ENCODE data around the gene DVL1. TPM values are rescaled to one million over a fixed set of nuclear protein-coding genes. Genes with fewer than 3 reads are reported as not detected.
A peak's percentile ranks its signal among the peaks of the same experiment; 100 is the strongest.

The DVL1 gene
- total and polyA plus RNA-seq, 2 of the 13 experiments (the other 11 are each of a cell fraction or from before 2014, with no cell fraction given): 30.8 to 60.4 TPM

DNA sequence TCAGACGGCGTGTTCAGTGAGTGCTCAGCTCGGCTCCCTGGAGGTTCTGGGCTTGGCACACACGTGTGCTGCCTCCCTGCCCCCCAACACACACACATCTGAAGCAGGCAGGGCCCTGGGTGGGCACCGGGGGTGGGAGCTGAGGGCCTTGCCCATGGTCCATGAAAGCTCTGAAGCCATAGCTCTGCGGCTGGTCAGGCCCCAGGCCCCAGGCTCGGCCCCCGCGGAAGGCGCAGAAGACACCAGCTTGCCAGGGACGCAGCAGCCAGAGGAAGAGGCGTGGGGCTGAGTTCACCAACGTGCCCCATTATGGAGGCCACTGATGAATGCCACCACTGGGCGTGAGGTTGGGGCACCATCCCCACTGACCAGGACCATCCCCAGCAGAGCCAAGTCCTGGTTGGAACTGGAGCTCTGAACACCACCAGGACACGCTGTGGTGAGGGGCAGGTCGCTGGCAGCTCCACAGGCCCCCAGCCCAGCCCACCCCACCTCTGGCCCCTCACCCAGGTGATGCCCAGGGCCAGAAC lies 21.6 kb upstream of the DVL1 start:
- no peak overlapping the region for H3K4me3 ChIP-seq (replicated peaks in 1 of 3; ENCODE audit: insufficient read depth in 1 of 3, low read depth in 2 of 3, low read length in 3 of 3)
- no peaks in the 10 kb centered on the region for H4K20me1 ChIP-seq (ENCODE audit: insufficient read depth, low read length)
- no peak overlapping the region for H3K27ac ChIP-seq (ENCODE audit: extremely low read length, insufficient read depth, low read length)
- CTCF ChIA-PET (ENCODE audit: low intra/inter-chr PET ratio, low total read pairs): no interaction called here
- ATAC-seq: no peak
- BruUV-seq (replicated peaks): no TSS peak
- no peak for FAIRE-seq
- no peak overlapping the region for H3K9ac ChIP-seq (ENCODE audit: insufficient read depth, low read depth, low read length)
- in situ Hi-C loops (cut with HindIII; ENCODE audit: extremely low pct_ligation_motif_present, low pct_unique_long_range_greater_than_20kb): no loop called here
- H3K36me3 ChIP-seq (replicated peaks in 1 of 2; ENCODE audit: control insufficient read depth in 1 of 2, insufficient read depth in 2 of 2, low read length in 2 of 2): peaks cover 0 to 3% of the 10 kb centered on the region in 2 experiments; a peak in 1 of 5 replicates
- no peaks in the 10 kb centered on the region for H3K9me3 ChIP-seq (ENCODE audit: low read length)
- H2AFZ ChIP-seq (ENCODE audit: low read length): no peak overlapping the region
- intact Hi-C loops (cut with micrococcal nuclease; ENCODE audit: unreplicated experiment): no loop called here
- POLR2A ChIA-PET: interaction anchor here (0.7 to 3.0 kb wide), 6 partner anchors 11 to 66 kb away, joined by 3 to 17 read pairs (median 6); partner anchors contain the start of gene CCNL2
- H3K27me3 ChIP-seq (ENCODE audit: control insufficient read depth in 1 of 2, insufficient read depth in 2 of 2, low read length in 2 of 2): no peaks in the 10 kb centered on the region; a peak in 1 of 5 replicates
- H3K4me1 ChIP-seq (ENCODE audit: insufficient read depth, low read length): peaks cover 26% of the 10 kb centered on the region
- peaks cover 19% of the 10 kb centered on the region for H3K79me2 ChIP-seq (ENCODE audit: insufficient read depth, low read length)
- H3K4me2 ChIP-seq (ENCODE audit: low read depth, low read length): no peak overlapping the region
- DNase-seq (ENCODE audit: low spot score): no peak
- 89% methylated on average over 3 of the region's 16 CpGs for WGBS (ENCODE audit: low lambda C conversion rate)
- TF ChIP-seq KAT8 (CRISPR knock-in tag; IDR thresholded peaks at IDR 0.05) (no peak), AGO2 (optimal IDR thresholded peaks at IDR 0.05; ENCODE audit: low read depth, low read length) (peak; percentile 83), NONO (IDR thresholded peaks at IDR 0.05) (no peak), NONO (CRISPR knock-in tag; conservative IDR thresholded peaks at IDR 0.05) (no peak), MXD4 (CRISPR knock-in tag; IDR thresholded peaks at IDR 0.05) (no peak), ZNF235 (CRISPR knock-in tag; IDR thresholded peaks at IDR 0.05; ENCODE audit: borderline replicate concordance) (no peak), MED13 (CRISPR knock-in tag; IDR thresholded peaks at IDR 0.05) (no peak), PLRG1 (conservative IDR thresholded peaks at IDR 0.05) (no peak), ETV5 (CRISPR knock-in tag; IDR thresholded peaks at IDR 0.05; ENCODE audit: borderline replicate concordance) (no peak), TGIF2 (CRISPR knock-in tag; IDR thresholded peaks at IDR 0.05) (no peak), HNRNPLL (IDR thresholded peaks at IDR 0.05; ENCODE audit: low read depth, low read length, poor library complexity, severe bottlenecking) (peak; percentile 4), ZC3H13 (CRISPR knock-in tag; IDR thresholded peaks at IDR 0.05) (no peak), RBFOX2 (IDR thresholded peaks at IDR 0.05; ENCODE audit: low read depth, low read length) (0 out of 2 replicates have a peak, but pooled peaks have one; percentile 2), ZNF782 (CRISPR knock-in tag; IDR thresholded peaks at IDR 0.05; ENCODE audit: borderline replicate concordance) (no peak), ZXDC (CRISPR knock-in tag; IDR thresholded peaks at IDR 0.05) (no peak), AGO1 (IDR thresholded peaks at IDR 0.05; ENCODE audit: low read depth, low read length, poor library complexity, severe bottlenecking) (peak; percentile 60)
- TF ChIP-seq, protein P1, sequence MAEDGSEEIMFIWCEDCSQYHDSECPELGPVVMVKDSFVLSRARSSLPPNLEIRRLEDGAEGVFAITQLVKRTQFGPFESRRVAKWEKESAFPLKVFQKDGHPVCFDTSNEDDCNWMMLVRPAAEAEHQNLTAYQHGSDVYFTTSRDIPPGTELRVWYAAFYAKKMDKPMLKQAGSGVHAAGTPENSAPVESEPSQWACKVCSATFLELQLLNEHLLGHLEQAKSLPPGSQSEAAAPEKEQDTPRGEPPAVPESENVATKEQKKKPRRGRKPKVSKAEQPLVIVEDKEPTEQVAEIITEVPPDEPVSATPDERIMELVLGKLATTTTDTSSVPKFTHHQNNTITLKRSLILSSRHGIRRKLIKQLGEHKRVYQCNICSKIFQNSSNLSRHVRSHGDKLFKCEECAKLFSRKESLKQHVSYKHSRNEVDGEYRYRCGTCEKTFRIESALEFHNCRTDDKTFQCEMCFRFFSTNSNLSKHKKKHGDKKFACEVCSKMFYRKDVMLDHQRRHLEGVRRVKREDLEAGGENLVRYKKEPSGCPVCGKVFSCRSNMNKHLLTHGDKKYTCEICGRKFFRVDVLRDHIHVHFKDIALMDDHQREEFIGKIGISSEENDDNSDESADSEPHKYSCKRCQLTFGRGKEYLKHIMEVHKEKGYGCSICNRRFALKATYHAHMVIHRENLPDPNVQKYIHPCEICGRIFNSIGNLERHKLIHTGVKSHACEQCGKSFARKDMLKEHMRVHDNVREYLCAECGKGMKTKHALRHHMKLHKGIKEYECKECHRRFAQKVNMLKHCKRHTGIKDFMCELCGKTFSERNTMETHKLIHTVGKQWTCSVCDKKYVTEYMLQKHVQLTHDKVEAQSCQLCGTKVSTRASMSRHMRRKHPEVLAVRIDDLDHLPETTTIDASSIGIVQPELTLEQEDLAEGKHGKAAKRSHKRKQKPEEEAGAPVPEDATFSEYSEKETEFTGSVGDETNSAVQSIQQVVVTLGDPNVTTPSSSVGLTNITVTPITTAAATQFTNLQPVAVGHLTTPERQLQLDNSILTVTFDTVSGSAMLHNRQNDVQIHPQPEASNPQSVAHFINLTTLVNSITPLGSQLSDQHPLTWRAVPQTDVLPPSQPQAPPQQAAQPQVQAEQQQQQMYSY (CRISPR knock-in tag; IDR thresholded peaks at IDR 0.05): no peak

Measured in HepG2 (cell line).